ENCODE measurements around the gene UQCC2.

UQCC2 gene

DNA sequence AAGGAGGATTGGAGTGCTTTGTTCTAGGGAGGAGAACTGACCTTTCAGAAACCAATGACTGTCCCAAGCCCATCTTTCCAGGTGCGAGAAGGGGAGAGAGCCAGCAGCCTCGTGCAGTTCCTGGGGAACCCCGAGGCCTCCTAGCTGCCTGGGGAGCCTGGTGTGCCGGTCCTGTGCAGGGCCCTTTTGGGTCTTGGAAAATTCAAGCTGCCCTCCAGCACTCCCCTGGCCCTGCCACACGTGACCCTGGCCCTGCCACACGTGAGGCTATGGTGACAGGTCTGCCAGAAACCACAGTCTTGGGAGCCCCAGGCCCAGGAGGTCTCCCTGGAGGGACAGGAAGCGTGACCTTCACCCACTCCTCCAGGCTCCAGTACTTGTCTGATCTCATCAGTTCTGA is 19.5 kb upstream of the UQCC2 start:
- Histone ChIP-seq H3K27me3 (ENCODE audit: control insufficient read depth, insufficient read depth, low read length) (no peaks in the 10 kb centered on the region), H3K36me3 (ENCODE audit: insufficient read depth, low read length) (peaks cover 60% of the 10 kb centered on the region), H3K9me3 (replicated peaks; ENCODE audit: low read length) (no peaks in the 10 kb centered on the region), H3K4me2 (ENCODE audit: low read length) (no peak overlapping the region), H3K9ac (ENCODE audit: low read depth, low read length) (no peak overlapping the region), H3K4me1 (ENCODE audit: control insufficient read depth, insufficient read depth, low read length) (peaks cover 7% of the 10 kb centered on the region), H3K4me3 (ENCODE audit: low read length) (no peak overlapping the region)

DNA sequence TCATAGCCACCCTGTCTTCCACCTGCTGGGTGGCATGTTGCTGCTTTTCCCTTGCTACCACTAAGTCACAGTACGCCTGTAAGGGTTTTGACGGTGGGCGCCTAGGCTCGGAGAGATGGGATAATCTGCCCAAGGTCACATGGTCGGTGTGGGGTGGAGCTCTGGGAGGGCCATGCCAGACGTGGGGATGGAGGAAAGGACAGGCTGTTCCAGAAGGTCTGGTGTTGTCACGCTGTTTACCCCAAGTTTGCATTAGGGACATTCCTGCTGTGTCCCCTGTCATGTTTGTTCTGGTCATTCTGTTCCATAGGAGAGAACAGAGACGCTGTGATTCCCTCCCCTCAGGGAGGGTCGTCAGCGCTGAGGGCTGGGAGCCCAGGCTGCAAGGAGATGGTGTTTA is 19.1 kb upstream of the UQCC2 start:
- Histone ChIP-seq H3K4me2 (ENCODE audit: low read length) (no peak overlapping the region), H3K36me3 (ENCODE audit: insufficient read depth, low read length) (peaks cover 60% of the 10 kb centered on the region), H3K4me3 (ENCODE audit: low read length) (no peak overlapping the region), H3K4me1 (ENCODE audit: control insufficient read depth, insufficient read depth, low read length) (peaks cover 7% of the 10 kb centered on the region), H3K27me3 (ENCODE audit: control insufficient read depth, insufficient read depth, low read length) (no peaks in the 10 kb centered on the region), H3K9me3 (replicated peaks; ENCODE audit: low read length) (no peaks in the 10 kb centered on the region), H3K9ac (ENCODE audit: low read depth, low read length) (no peak overlapping the region)

DNA sequence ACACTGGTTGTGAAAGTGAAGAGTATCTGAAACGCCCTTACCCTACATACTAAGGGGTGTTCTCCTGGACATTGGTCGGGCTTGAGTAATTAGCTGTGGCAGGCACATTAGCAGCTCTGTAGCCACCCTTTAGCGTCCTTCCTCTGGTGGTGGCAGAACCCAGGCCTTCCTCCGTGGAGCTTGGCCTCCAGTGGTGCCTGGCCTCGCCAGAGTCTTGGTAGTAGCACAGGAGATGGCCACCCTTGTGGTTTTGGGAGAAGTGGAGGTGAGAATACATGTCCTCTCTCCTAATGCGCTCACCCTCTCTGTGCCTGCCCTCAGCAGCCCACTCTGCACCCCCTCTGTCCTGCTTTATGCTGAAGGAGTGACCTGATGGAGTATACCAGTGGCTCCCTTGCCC is 17.6 kb upstream of the UQCC2 start:
- no peaks in the 10 kb centered on the region for H3K9me3 ChIP-seq (replicated peaks; ENCODE audit: low read length)
- no peak overlapping the region for H3K9ac ChIP-seq (ENCODE audit: low read depth, low read length)
- H3K4me1 ChIP-seq (ENCODE audit: control insufficient read depth, insufficient read depth, low read length), result peaks cover 7% of the 10 kb centered on the region
- no peak overlapping the region for H3K4me2 ChIP-seq (ENCODE audit: low read length)
- H3K4me3 ChIP-seq (ENCODE audit: low read length), result no peak overlapping the region
- H3K27me3 ChIP-seq (ENCODE audit: control insufficient read depth, insufficient read depth, low read length), result no peaks in the 10 kb centered on the region
- H3K36me3 ChIP-seq (ENCODE audit: insufficient read depth, low read length), result peaks cover 50% of the 10 kb centered on the region

DNA sequence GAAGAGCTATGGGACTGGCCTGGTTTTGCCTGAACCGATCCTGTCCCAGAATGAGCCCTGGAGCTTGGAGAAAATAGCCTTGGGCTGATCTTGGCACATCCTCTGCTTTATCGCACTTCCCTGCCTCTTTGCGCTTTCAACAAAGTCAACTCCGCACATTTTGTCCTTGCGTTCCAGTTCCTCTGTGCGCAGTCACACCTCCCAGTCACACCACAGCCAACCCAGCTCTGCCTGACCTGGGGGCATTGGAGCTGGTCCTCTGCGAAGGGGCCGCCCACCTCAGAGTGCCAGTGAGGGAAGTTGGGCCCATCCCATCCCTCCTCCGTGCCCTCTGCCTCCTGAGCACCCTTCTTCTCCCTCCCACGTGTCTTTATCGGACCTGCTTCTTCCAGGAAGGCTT is 16.9 kb upstream of the UQCC2 start:
- no peak overlapping the region for H3K4me2 ChIP-seq (ENCODE audit: low read length)
- H3K9ac ChIP-seq (ENCODE audit: low read depth, low read length), result no peak overlapping the region
- H3K9me3 ChIP-seq (replicated peaks; ENCODE audit: low read length), result no peaks in the 10 kb centered on the region
- H3K27me3 ChIP-seq (ENCODE audit: control insufficient read depth, insufficient read depth, low read length), result no peaks in the 10 kb centered on the region
- no peak overlapping the region for H3K4me3 ChIP-seq (ENCODE audit: low read length)
- H3K36me3 ChIP-seq (ENCODE audit: insufficient read depth, low read length), result peaks cover 47% of the 10 kb centered on the region
- H3K4me1 ChIP-seq (ENCODE audit: control insufficient read depth, insufficient read depth, low read length), result peaks cover 7% of the 10 kb centered on the region

DNA sequence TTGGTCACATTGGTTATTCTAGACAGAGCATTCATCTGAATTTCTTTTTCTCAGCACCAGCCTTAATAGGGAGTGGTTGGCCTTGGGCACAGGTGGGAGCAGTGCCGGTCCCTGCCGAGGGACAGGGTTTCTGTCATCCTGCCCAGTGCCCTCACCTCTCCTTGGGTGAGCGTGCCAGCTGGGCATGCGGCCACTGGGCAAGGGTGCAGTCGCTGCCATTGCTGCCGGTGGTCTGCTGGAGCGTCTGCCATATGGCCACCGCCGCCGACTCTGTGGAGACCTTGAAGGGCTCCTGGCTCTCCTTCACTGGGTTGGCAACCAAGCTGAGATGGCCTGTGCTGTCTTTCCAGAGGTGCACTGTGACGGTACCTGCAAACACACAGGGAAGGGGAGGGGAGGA is 16.4 kb upstream of the UQCC2 start:
- peaks cover 42% of the 10 kb centered on the region for H3K36me3 ChIP-seq (ENCODE audit: insufficient read depth, low read length)
- H3K27me3 ChIP-seq (ENCODE audit: control insufficient read depth, insufficient read depth, low read length), result no peaks in the 10 kb centered on the region
- no peak overlapping the region for H3K4me3 ChIP-seq (ENCODE audit: low read length)
- H3K4me1 ChIP-seq (ENCODE audit: control insufficient read depth, insufficient read depth, low read length), result peaks cover 3% of the 10 kb centered on the region
- H3K4me2 ChIP-seq (ENCODE audit: low read length), result no peak overlapping the region
- no peaks in the 10 kb centered on the region for H3K9me3 ChIP-seq (replicated peaks; ENCODE audit: low read length)
- H3K9ac ChIP-seq (ENCODE audit: low read depth, low read length), result no peak overlapping the region

DNA sequence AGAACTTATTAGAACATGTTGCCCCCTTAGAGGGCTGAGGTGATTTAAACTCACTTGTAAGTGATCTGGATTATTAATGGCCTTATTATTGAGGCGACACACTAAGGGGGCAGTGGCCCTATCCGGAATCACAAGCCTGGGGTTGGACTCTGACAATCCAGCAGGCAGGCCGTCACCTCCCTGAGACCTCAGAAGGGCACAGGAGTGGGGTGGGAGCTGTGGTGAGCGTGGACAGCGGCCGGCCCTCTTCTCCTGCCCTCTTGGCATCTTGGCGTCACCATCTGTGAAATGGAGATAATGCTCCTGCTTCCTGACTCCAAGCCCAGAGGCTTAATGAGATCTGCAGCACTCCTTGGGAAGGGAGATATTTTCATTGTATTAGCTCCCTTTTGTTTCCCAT is 15.6 kb upstream of the UQCC2 start:
- Histone ChIP-seq H3K4me3 (ENCODE audit: low read length) (no peak overlapping the region), H3K36me3 (ENCODE audit: insufficient read depth, low read length) (peaks cover 40% of the 10 kb centered on the region), H3K4me1 (ENCODE audit: control insufficient read depth, insufficient read depth, low read length) (no peaks in the 10 kb centered on the region), H3K4me2 (ENCODE audit: low read length) (no peak overlapping the region), H3K9me3 (replicated peaks; ENCODE audit: low read length) (no peaks in the 10 kb centered on the region), H3K9ac (ENCODE audit: low read depth, low read length) (no peak overlapping the region), H3K27me3 (ENCODE audit: control insufficient read depth, insufficient read depth, low read length) (no peaks in the 10 kb centered on the region)

DNA sequence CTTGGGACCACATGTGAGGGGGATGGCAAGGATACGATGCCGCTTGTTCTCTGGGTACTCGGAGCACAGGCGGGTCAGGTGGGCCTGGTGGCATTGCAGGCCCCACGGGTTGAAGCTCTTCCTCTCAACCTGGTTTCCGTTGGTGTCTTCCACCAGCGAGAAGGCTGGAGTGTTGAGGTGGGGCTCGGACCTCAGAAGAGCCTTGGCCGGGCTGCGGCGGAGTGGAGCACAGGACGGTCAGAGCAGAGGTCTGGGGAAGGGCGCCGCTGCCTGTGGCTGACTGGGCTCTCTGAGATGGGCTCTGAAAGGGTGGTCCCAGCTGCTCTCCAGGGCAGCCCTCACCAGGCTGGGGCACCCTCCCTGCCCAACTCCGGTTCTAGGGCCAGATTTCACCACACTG is 15.2 kb upstream of the UQCC2 start:
- Histone ChIP-seq H3K9ac (ENCODE audit: low read depth, low read length) (no peak overlapping the region), H3K4me3 (ENCODE audit: low read length) (no peak overlapping the region), H3K9me3 (replicated peaks; ENCODE audit: low read length) (no peaks in the 10 kb centered on the region), H3K36me3 (ENCODE audit: insufficient read depth, low read length) (peaks cover 38% of the 10 kb centered on the region), H3K4me1 (ENCODE audit: control insufficient read depth, insufficient read depth, low read length) (no peaks in the 10 kb centered on the region), H3K4me2 (ENCODE audit: low read length) (no peak overlapping the region), H3K27me3 (ENCODE audit: control insufficient read depth, insufficient read depth, low read length) (no peaks in the 10 kb centered on the region)

DNA sequence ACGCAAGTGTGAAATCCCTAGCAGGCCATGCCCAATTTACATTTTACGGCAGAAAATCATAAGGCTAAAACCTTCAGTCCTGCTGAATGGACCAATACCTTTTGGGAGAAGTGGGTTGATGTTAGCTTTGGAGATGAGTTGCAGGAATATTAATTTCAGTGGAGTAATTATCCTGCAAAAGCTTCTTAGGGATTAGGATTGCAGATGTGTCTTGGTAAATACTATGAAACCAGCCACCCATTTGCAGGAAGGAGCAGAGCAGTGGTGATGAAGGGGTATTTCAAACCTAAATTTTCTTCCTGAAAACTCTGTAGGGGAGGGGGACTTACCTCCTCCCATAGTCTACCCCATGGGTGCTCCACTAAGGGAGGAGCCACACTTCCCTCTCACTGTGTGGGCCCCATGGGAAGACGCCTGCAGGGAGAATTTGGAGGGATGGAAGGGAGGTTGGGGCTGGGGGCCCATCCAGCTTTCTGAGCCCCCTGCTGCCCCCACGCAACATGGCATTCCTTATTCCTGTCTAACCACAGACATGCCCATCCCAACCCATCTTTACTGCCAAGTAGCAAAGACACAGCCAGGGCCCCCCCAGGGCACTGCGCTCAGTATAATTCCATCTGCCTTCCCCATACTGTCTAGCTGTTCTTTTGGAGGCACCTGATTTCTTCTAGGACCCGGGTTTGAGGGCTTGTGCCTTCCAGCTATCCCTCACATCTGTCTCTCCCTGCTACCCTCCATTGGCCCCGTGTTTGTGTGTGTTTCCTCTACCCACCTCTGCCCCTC is 14.6 kb upstream of the UQCC2 start:
- Histone ChIP-seq H3K9ac (ENCODE audit: low read depth, low read length) (no peak overlapping the region), H3K36me3 (ENCODE audit: insufficient read depth, low read length) (peaks cover 32% of the 10 kb centered on the region), H3K9me3 (replicated peaks; ENCODE audit: low read length) (no peaks in the 10 kb centered on the region), H3K4me2 (ENCODE audit: low read length) (no peak overlapping the region), H3K4me1 (ENCODE audit: control insufficient read depth, insufficient read depth, low read length) (no peaks in the 10 kb centered on the region), H3K27me3 (ENCODE audit: control insufficient read depth, insufficient read depth, low read length) (no peaks in the 10 kb centered on the region), H3K4me3 (ENCODE audit: low read length) (no peak overlapping the region)

DNA sequence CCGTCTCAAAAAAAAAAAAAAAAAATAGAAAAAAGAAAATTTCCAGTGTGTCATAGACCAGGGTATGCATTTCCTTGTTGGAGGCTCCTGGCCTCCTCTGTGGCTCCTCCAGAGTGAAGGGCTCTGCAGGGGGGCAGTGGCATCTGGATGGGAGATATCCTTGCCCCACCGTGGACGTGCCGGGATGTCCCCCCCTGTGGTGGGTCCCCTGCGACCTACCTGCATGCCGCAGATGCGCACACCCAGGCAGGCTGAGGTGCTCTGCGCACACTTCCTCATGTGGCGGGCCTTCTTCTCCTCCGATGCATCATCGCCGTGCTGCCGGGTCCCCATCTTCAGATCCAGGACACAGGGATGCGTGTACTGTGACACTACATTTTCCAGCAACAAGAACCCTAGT is 13.7 kb upstream of the UQCC2 start:
- Histone ChIP-seq H3K4me2 (ENCODE audit: low read length) (no peak overlapping the region), H3K36me3 (ENCODE audit: insufficient read depth, low read length) (peaks cover 26% of the 10 kb centered on the region), H3K27me3 (ENCODE audit: control insufficient read depth, insufficient read depth, low read length) (no peaks in the 10 kb centered on the region), H3K9me3 (replicated peaks; ENCODE audit: low read length) (no peaks in the 10 kb centered on the region), H3K4me1 (ENCODE audit: control insufficient read depth, insufficient read depth, low read length) (no peaks in the 10 kb centered on the region), H3K4me3 (ENCODE audit: low read length) (no peak overlapping the region), H3K9ac (ENCODE audit: low read depth, low read length) (no peak overlapping the region)

DNA sequence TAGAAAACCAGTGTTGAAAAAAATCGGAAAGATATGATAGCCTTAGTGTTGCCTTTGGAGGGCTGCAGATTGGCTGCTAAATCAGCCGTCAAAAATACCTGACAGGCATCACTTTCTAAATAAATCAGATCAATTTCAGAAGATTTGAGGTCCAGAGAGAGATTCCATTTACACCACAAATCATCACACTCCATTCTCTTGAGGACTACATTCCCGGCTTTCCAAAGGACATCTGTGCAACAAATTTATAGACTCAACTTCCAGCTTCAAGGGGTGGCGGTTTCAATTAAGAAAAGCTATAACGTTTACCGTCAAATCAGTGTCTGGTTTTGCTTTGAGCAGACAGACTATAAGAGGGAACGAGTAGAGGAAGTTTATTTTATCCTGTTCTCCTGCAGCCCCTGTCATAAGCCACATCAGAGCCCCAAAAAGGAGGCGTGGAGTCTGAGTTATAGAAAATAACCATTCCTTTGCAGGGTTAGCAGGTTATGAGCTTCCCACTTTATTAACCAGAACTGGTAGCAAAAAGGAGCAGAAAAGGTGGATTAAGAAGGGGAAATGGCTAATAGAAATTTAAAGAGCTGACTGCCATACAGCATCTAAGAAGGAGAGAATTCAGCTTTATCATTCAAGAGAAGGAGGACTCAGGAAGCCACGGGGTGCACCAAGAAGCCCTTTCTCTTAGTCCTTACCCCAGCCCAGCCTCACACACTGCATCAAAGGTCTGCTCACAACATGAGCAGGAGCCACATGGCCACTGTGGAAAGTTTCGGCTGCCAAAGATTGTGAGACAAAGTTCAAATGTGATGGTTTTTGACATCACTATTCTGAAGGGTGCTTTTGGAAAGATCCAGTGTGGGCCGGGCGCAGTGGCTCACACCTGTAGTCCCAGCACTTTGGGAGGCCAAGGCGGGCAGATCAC is 12.9 kb upstream of the UQCC2 start:
- no peak overlapping the region for H3K9ac ChIP-seq (ENCODE audit: low read depth, low read length)
- H3K4me3 ChIP-seq (ENCODE audit: low read length), result no peak overlapping the region
- peaks cover 26% of the 10 kb centered on the region for H3K36me3 ChIP-seq (ENCODE audit: insufficient read depth, low read length)
- H3K27me3 ChIP-seq (ENCODE audit: control insufficient read depth, insufficient read depth, low read length), result no peaks in the 10 kb centered on the region
- H3K4me2 ChIP-seq (ENCODE audit: low read length), result no peak overlapping the region
- H3K9me3 ChIP-seq (replicated peaks; ENCODE audit: low read length), result no peaks in the 10 kb centered on the region
- H3K4me1 ChIP-seq (ENCODE audit: control insufficient read depth, insufficient read depth, low read length), result no peaks in the 10 kb centered on the region

DNA sequence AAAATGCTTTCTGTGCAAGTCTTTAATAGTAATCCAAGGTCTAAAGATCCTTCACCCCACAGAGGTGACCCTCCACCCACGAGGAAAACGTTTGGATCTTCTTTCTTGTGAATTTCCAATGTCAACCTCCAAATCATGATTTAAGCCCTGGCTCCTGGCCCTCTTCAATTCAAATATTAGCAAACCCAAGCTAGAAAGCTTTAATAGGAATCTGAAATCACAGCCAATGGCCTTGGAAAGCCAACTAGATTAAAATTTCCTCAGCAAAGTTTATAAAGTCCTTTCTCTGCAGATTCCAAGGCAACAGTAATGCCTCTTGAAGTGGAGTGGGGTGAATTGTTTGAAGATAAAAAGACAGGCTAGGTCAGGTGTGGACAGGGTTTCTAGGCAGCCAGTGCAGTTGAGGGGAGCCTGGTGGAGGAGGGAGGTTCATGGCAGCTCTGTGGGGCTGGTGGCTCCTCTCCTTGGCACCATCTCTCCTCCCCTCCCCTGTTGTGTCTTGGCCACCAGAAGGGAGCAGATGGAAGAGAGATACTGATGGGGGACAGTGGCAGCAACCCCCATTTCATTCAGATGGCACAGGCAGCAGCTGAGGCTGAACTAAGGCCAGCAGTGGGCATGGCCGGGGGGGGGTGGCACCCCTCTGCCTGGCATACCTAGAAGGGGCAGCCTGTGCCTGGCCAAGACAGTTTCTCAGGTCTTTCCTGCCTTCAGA is 12.0 kb upstream of the UQCC2 start:
- Histone ChIP-seq H3K36me3 (ENCODE audit: insufficient read depth, low read length) (peaks cover 19% of the 10 kb centered on the region), H3K4me2 (ENCODE audit: low read length) (no peak overlapping the region)

More for the DNA sequence above, 12.0 kb upstream of the UQCC2 start:
- Histone ChIP-seq H3K27me3 (ENCODE audit: control insufficient read depth, insufficient read depth, low read length) (no peaks in the 10 kb centered on the region), H3K4me3 (ENCODE audit: low read length) (no peak overlapping the region), H3K4me1 (ENCODE audit: control insufficient read depth, insufficient read depth, low read length) (peaks cover 2% of the 10 kb centered on the region), H3K9ac (ENCODE audit: low read depth, low read length) (no peak overlapping the region), H3K9me3 (replicated peaks; ENCODE audit: low read length) (no peaks in the 10 kb centered on the region)

Measured in skeletal muscle satellite cell (primary cell).